HG03066 (cell line): Measurements from ENCODE around the gene SMR3A.

Experiments
- ATAC-seq: cut with Tn5 transposase; IDR thresholded peaks from one replicate; pipeline ENCODE4 v1.9.1; 2021; ENCODE audit warnings: low read depth; ENCODE audit not compliant: unreplicated experiment

Gene SMR3A

DNA sequence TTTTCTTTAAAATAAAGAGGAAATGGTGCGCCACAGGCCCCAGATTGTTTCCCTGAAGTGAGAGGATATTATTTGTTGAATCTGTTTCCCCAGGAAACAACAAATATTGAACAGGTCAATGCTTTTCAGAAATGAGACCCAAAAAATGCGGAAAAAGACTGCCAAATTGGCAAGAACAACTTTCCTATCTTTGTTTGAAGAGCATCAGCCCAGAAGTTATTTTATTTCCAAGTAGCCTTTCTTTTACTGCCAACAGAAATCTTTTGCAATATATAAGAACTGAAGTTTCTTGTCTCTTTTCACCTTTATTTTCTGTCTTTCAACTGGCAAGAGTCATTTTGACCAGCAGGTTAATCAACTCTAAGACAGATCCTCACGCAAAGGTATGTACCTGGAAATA is at the start of gene SMR3A:
Gene SMR3A (plus strand): TSS at position 301 of the 400 bp plus-strand sequence. CDS start 1,356 bp downstream, outside the sequence.
- no peak for ATAC-seq

DNA sequence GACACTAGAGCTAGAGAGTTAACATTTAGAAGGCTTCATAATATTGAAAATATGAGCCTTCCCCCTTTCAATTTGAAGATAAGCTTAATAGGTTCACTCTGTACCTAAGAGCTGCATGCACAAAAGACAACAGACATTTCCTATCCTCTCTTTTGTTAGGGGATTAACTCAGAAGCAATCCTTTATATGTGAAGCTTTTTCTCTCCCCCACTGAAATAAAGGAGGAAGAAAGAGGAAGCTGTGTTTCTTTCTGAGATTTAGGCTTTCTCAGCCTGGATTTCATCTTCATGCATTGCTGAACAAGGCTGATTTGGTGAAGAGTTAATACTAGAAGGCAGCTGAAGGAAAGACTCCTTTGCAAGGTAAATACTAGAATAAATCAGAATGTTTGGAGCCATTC is 46.8 kb upstream of the SMR3A start:
- no peak for ATAC-seq

DNA sequence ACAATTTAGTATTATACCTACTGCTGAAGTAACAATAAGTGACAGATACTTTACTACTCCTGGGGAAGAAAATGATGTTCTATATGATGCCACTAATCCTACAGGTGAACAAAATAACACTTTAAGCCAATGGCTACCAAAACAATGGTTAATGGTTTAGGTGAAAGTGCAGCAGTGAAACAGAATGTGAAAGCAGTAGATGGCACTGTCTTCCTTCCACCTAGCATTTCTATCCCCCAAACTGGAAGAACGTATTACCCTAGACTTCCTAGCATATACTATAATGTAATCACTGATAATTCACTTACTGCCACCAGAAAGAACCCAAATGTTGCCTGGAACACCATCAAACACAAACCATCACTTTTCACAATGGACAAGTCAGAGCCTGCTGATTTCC is 44.6 kb upstream of the SMR3A start:
- no peak for ATAC-seq

DNA sequence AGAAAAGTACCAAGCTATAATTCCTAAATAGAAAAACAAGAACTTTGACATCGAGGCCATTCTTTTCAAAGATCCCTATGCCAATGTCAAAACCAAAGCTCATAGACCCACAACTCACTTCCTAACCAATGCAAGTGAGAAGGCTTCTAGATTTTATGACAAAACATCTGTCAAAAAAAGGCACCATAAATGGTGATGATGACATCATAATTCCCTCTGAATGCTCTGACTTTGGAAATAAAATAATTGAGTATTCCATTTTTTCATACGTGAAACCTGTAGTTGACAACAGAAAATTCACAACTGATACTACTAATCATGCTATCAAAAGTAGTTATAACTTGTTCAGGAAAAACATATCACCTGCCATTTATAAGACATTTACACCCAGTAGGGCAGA is 34.5 kb upstream of the SMR3A start:
- no peak for ATAC-seq

GRCh38 chr4:70334681-70335080 is 25.9 kb upstream of the SMR3A start, which contains the start of gene CABS1:
Gene CABS1 (plus strand): TSS chr4:70334981. CDS start chr4:70335040, 59 bp downstream.
- ATAC-seq: no peak

DNA sequence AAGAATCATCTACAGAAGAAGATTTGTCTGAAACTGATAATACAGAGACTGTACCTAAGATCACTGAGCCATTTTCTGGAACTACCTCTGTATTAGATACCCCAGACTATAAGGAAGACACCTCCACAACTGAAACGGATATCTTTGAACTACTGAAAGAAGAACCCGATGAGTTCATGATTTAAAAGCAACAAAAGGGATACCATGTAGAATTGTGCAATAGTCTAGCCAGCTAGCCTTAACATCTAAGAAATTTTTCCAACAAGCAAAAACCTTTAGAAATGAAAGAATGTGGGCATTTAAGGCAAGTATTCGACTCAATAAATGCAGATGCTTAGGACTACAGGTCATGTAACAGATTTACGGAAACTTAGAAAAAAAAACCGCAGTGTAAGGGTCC is 24.5 kb upstream of the SMR3A start:
- no peak for ATAC-seq

DNA sequence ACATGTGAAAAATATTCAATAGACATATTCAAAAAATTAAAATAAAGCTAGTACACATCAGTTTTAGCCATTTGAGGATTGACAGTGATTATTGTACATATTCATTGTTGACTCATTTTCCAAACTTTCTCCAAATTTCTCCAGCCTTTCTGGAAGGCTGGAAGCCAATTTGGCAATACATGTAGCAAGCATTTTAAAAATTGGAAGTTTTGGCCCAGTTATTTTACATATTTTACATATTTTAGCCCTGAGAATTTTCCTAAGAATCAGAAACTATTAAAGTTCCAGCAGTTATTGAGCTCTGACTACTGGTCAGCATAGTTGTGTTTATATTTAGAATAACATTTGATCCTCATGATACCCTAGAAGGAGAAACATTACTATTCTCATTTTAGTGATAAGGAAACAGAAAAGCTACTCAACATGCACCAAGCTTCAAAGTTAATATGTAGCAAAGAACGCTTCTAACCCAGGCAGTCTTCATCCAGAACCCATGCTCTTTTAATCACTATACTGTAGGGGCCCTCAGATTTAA is 22.6 kb upstream of the SMR3A start:
- no peak for ATAC-seq

DNA sequence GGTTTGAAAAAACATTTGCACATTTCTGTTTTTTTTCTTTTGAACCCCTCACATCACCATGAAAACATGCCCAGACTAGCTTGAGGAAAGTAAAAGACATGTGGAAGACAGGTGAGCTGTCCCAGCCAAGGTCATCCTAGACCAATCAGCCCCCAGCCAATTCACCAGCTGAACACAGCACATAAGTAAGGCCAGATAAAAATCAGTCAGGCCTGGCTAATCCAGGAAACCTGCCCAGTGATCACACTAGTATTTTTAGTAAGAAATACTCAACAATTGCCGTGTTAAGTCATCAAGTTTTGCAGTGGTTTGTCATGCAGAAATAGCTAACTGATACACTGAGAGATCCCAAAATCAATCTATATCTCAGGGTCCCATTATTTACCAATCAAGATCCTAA is 4.4 kb upstream of the SMR3A start:
- ATAC-seq: no peak

- no peak for ATAC-seq
These were observed 1.4 kb upstream of the SMR3A start for GRCh38 chr4:70359115-70359661.

DNA sequence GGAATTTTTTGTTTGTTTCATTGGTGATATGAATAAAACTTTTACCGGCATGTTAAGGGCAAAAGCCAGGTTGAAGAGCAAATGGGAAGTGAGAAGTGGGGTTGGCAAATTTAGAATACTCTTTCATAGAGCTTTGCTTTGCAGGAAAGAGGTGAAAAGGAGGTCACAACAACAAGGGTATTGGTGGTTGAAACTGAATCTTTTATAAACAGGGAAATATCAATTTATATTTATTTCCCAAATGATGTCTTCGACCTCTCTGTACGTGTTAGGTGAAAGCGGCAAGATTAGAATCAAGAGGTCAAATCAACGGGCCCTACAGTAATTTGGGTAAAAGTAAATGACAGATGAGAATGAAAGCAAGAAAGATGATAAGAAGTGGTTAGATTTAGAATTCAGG is 3.4 kb downstream of the SMR3A start:
- ATAC-seq: no peak

- ATAC-seq: no peak
These were observed 4.9 kb downstream of the SMR3A start for GRCh38 chr4:70365479-70365878.

DNA sequence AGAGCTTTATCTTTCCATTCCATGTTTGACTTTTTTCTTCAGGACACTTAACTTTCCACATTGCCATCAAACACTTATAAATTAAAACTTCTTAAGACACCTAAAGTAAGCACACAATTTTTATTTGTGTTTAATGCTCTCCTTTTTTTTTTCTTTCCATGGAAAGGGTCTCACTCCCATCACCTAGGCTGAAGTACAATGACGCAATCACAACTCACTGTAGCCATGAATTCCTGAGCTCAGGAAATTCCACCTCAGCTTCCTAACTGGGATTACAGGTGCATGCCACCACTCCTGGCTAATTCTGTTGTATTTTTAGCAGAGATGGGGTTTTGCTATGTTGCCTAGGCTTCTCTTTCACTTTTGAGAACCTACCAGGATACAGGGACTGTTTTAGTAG is 7.3 kb downstream of the SMR3A start:
- no peak for ATAC-seq

DNA sequence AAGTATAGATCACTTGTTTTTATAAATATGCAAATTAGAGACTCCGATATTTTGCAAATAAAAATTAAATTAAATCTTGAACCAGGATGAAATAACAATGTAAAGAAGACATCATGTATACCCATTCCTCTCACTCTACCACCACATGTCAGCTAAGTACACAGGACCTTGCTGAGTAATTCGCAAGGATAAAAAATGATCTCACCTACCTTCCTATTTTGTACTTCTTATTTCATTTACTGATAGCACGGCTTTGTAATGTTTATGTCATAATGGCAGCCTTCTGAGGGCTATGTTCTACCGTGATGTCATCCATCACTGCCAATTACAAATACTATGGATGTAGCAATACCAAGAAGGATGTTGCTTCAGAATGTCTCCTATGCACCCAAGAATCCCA is 11.4 kb downstream of the SMR3A start:
- no peak for ATAC-seq

DNA sequence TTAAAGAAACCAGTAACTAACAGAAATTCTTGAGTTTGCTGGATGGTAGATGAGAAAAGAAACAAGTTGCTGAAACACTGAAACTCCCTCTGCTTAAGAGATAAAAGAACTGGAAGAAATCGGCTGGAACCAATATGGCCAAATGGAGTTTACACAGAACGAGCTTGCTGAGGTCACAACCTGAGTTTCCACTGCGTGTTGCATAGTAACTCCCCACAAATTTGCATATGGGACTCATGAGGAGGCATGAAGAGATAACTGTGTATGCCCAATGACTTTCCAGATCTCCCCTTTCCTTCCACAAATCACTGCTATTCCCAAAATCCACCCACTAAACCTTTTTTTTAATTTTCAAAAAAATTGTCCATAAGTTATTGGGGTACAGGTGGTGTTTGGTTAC is 12.2 kb downstream of the SMR3A start:
- ATAC-seq: no peak

DNA sequence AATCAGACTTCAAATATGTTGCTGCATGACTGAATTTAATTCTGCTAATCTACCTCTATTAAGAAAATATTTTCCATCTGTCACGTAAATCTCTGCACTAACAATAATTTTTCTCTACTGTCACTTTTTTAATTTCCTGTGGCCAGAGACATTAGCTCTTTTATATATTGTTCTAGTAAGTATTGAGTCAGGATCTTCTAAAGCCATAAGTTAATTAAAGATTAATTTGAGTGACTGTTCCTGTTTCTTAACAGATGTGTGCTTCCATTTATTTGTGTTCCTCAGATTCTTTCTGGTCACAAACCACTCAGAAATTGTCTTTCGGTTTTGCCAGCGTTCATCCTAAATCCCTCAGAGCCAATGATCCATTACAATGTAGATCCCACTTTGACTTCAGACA is 20.0 kb downstream of the SMR3A start:
- no peak for ATAC-seq

GRCh38 chr4:70382691-70383181 is 22.2 kb downstream of the SMR3A start, which contains the start of gene SMR3B:
Gene SMR3B (plus strand): TSS chr4:70383131. CDS start chr4:70384511, 1,380 bp downstream.
- ATAC-seq: no peak

DNA sequence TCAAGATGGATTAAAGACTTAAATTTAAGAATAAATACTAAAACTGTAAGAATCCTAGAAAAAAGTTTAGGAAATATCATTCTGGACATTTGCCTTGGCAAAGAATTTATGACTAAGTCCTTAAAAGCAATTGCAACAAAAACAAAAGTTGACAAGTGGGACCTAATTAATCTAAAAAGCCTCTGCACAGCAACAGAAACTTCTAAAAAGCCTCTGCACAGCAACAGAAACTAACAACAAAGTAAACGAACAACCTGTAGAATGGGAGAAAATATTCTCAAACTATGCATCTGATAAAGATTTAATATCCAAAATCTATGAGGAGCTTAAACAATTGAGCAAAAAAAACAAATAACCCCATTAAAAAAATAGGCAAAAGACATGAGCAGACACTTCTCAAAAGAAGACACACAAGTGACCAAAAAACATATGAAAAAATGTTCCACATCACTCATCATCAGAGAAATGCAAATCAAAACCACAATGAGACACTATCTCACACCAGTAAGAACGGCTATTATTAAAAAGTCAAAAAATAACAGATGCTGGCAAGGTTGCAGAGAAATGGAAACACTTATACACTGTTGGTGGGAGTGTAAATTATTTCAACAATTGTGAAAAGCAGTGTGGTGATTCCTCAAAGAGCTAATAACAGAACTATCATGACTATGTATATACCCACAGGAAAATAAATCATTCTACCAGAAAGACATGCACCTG is 31.7 kb downstream of the SMR3A start:
- peak; percentile 68 for ATAC-seq

- no peak for ATAC-seq
These were observed 37.0 kb downstream of the SMR3A start, which contains the start of gene OPRPN for GRCh38 chr4:70397580-70397979. Gene OPRPN (plus strand): TSS chr4:70397940. CDS start chr4:70399286, 1,346 bp downstream.

GRCh38 chr4:70399319-70399718 is 38.8 kb downstream of the SMR3A start:
- peak; percentile 46 for ATAC-seq

GRCh38 chr4:70402762-70403161 is 42.2 kb downstream of the SMR3A start:
- no peak for ATAC-seq

GRCh38 chr4:70405765-70406164 is 45.2 kb downstream of the SMR3A start:
- no peak for ATAC-seq
